GM04503 (cell line): ENCODE measurements around the gene LTC4S.
"Not testable (repeated sequence)": the region's sequence is repeated elsewhere in the genome, so short reads cannot be mapped to it uniquely, and the experiment has no call there.

Experiments used
- DNase-seq: peaks from one replicate; pipeline ENCODE4 v3.0.0-alpha.2; 2012; ENCODE audit warnings: low read depth

Gene LTC4S

GRCh38 chr5:179827680-179828079, 33.9 kb downstream of the LTC4S start:
- DNase-seq: no peak

GRCh38 chr5:179828756-179829421, 35.1 kb downstream of the LTC4S start:
- no peak for DNase-seq

- no peak for DNase-seq
Observed at GRCh38 chr5:179829732-179830435, 36.1 kb downstream of the LTC4S start.

GRCh38 chr5:179830818-179831468, 37.2 kb downstream of the LTC4S start:
- no peak for DNase-seq

- no peak for DNase-seq
Observed at GRCh38 chr5:179832039-179832745, 38.4 kb downstream of the LTC4S start.

GRCh38 chr5:179833056-179833708, 39.4 kb downstream of the LTC4S start:
- DNase-seq: no peak

GRCh38 chr5:179833709-179834070, 39.9 kb downstream of the LTC4S start:
- no peak for DNase-seq

- DNase-seq: no peak
Observed at GRCh38 chr5:179834120-179834519, 40.3 kb downstream of the LTC4S start.

GRCh38 chr5:179834871-179835270, 41.1 kb downstream of the LTC4S start:
- not testable (repeated sequence) for DNase-seq

GRCh38 chr5:179836225-179837019, 42.6 kb downstream of the LTC4S start:
- no peak for DNase-seq

- no peak for DNase-seq
Observed at GRCh38 chr5:179837076-179838011, 43.6 kb downstream of the LTC4S start.

GRCh38 chr5:179839328-179840256, 45.8 kb downstream of the LTC4S start:
- no peak for DNase-seq

- DNase-seq: no peak
Observed at GRCh38 chr5:179840321-179840720, 46.5 kb downstream of the LTC4S start.

- no peak for DNase-seq
Observed at GRCh38 chr5:179840766-179841165, 47.0 kb downstream of the LTC4S start.

- no peak for DNase-seq
Observed at GRCh38 chr5:179841621-179842020, 47.8 kb downstream of the LTC4S start.
